ENCODE measurements around the gene YARS1. TPM values are rescaled to one million over a fixed set of nuclear protein-coding genes. Genes with fewer than 3 reads are reported as not detected.
"Not testable (repeated sequence)": the region's sequence is repeated elsewhere in the genome, so short reads cannot be mapped to it uniquely, and the experiment has no call there.

YARS1 gene
- total and polyA plus RNA-seq, 2 experiments from 2014 or later: 135 to 179 TPM

DNA sequence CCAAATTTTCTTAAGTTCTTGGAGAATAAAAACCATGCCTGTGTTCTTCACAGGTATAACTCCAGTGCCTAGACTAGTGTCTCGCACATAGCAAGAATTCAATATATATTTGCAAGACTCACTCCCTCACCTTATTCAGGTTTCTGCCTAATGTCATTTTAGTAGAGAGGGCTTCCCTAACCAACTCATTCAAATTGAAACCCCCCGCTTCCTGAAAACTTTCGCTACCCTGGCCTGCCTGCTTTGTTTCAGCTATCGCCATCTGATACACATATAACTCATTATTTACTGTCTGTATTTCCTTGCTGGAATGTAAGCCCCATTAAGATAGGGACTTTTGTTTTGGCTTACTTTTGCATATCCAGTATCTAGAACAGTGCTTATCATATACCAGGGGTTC is 8.6 kb downstream of the YARS1 start:
- Histone ChIP-seq H3K27ac (no peak overlapping the region), H3K4me1 (ENCODE audit: insufficient read depth) (peaks cover under 1% of the 10 kb centered on the region; the same call in 1 of the 2 replicates), H3K36me3 (ENCODE audit: low read depth) (peaks cover 54% of the 10 kb centered on the region), H3K9me2 (ENCODE audit: insufficient read depth) (no peaks in the 10 kb centered on the region), H3K79me2 (ENCODE audit: insufficient read depth) (peaks cover 84% of the 10 kb centered on the region), H2AFZ (no peak overlapping the region), H3F3A (ENCODE audit: insufficient read depth) (no peaks in the 10 kb centered on the region), H3K9ac (no peak overlapping the region), H3K9me3 (ENCODE audit: low read depth) (no peaks in the 10 kb centered on the region), H4K20me1 (ENCODE audit: insufficient read depth) (peaks cover 9% of the 10 kb centered on the region; the same call in 1 of the 2 replicates), H3K27me3 (replicated peaks; ENCODE audit: insufficient read depth) (no peaks in the 10 kb centered on the region), H3K4me2 (ENCODE audit: unreplicated experiment) (no peak overlapping the region), H3K4me3 (no peak overlapping the region)
- WGBS, 2 experiments (ENCODE audit: low coverage in 1 of 2, low lambda C conversion rate in 2 of 2, missing lambda C conversion rate in 2 of 2): 97 to 99% methylated on average over 4 of the region's 4 CpGs
- TF ChIP-seq EZH2phosphoT487 (IDR thresholded peaks at IDR 0.05; ENCODE audit: insufficient read depth, low read depth): no peak
- DNase-seq: no peak
- in situ Hi-C loops (cut with MboI): no loop called here

GRCh38 chr1:32806910-32807523 is 10.1 kb downstream of the YARS1 start:
- DNase-seq: no peak
- Histone ChIP-seq H3K4me2 (ENCODE audit: unreplicated experiment) (no peak overlapping the region), H3K9me2 (ENCODE audit: insufficient read depth) (no peaks in the 10 kb centered on the region), H3K9me3 (ENCODE audit: low read depth) (no peaks in the 10 kb centered on the region), H2AFZ (no peak overlapping the region), H3F3A (ENCODE audit: insufficient read depth) (no peaks in the 10 kb centered on the region), H4K20me1 (ENCODE audit: insufficient read depth) (peaks cover 9% of the 10 kb centered on the region; the same call in 1 of the 2 replicates), H3K27ac (no peak overlapping the region), H3K79me2 (ENCODE audit: insufficient read depth) (peaks cover 84% of the 10 kb centered on the region), H3K27me3 (replicated peaks; ENCODE audit: insufficient read depth) (no peaks in the 10 kb centered on the region), H3K36me3 (ENCODE audit: low read depth) (peaks cover 62% of the 10 kb centered on the region), H3K9ac (no peak overlapping the region), H3K4me1 (ENCODE audit: insufficient read depth) (no peaks in the 10 kb centered on the region), H3K4me3 (no peak overlapping the region)
- TF ChIP-seq EZH2phosphoT487 (IDR thresholded peaks at IDR 0.05; ENCODE audit: insufficient read depth, low read depth): no peak
- no peak for TF ChIP-seq EZH2 (IDR thresholded peaks at IDR 0.05; ENCODE audit: insufficient read depth, poor library complexity, severe bottlenecking)
- WGBS, 2 experiments (ENCODE audit: low coverage in 1 of 2, low lambda C conversion rate in 2 of 2, missing lambda C conversion rate in 2 of 2): 81 to 83% methylated on average over 4 of the region's 4 CpGs
- in situ Hi-C loops (cut with MboI): no loop called here

GRCh38 chr1:32806290-32806689 is 10.9 kb downstream of the YARS1 start:
- TF ChIP-seq EZH2phosphoT487 (IDR thresholded peaks at IDR 0.05; ENCODE audit: insufficient read depth, low read depth) (no peak), EZH2 (IDR thresholded peaks at IDR 0.05; ENCODE audit: insufficient read depth, poor library complexity, severe bottlenecking) (no peak)
- H3K36me3 ChIP-seq (ENCODE audit: low read depth): peaks cover 62% of the 10 kb centered on the region
- no peak overlapping the region for H3K4me2 ChIP-seq (ENCODE audit: unreplicated experiment)
- H3K9me3 ChIP-seq (ENCODE audit: low read depth): no peaks in the 10 kb centered on the region
- peaks cover 3% of the 10 kb centered on the region; the same call in 1 of the 2 replicates for H3F3A ChIP-seq (ENCODE audit: insufficient read depth)
- no peaks in the 10 kb centered on the region for H3K27me3 ChIP-seq (replicated peaks; ENCODE audit: insufficient read depth)
- DNase-seq: no peak
- H4K20me1 ChIP-seq (ENCODE audit: insufficient read depth): peaks cover 9% of the 10 kb centered on the region; the same call in 1 of the 2 replicates
- no peak overlapping the region for H3K27ac ChIP-seq
- H3K9me2 ChIP-seq (ENCODE audit: insufficient read depth): no peaks in the 10 kb centered on the region
- H3K9ac ChIP-seq: no peak overlapping the region
- H3K4me3 ChIP-seq: no peak overlapping the region
- in situ Hi-C loops (cut with MboI): no loop called here
- no peaks in the 10 kb centered on the region for H3K4me1 ChIP-seq (ENCODE audit: insufficient read depth)
- H3K79me2 ChIP-seq (ENCODE audit: insufficient read depth): peaks cover 82% of the 10 kb centered on the region
- H2AFZ ChIP-seq: no peak overlapping the region
- 94 to 98% methylated on average over 6 of the region's 6 CpGs for WGBS, 2 experiments (ENCODE audit: low coverage in 1 of 2, low lambda C conversion rate in 2 of 2, missing lambda C conversion rate in 2 of 2)

GRCh38 chr1:32804460-32804859 is 12.7 kb downstream of the YARS1 start:
- H2AFZ ChIP-seq; H3K9me2 ChIP-seq (ENCODE audit: insufficient read depth); H3K27ac ChIP-seq; H3K4me3 ChIP-seq; H3K27me3 ChIP-seq (replicated peaks; ENCODE audit: insufficient read depth); H4K20me1 ChIP-seq (ENCODE audit: insufficient read depth); DNase-seq; H3K4me1 ChIP-seq (ENCODE audit: insufficient read depth); H3K4me2 ChIP-seq (ENCODE audit: unreplicated experiment); H3K9me3 ChIP-seq (ENCODE audit: low read depth); in situ Hi-C loops (cut with MboI); H3K9ac ChIP-seq: not testable (repeated sequence)
- WGBS, 2 experiments (ENCODE audit: low coverage in 1 of 2, low lambda C conversion rate in 2 of 2, missing lambda C conversion rate in 2 of 2): 97 to 100% methylated on average over 11 to 25 of the region's 30 CpGs
- peaks cover 82% of the 10 kb centered on the region for H3K79me2 ChIP-seq (ENCODE audit: insufficient read depth)
- peaks cover 64% of the 10 kb centered on the region for H3K36me3 ChIP-seq (ENCODE audit: low read depth)
- peaks cover 14% of the 10 kb centered on the region for H3F3A ChIP-seq (ENCODE audit: insufficient read depth)
